ENCODE data around the gene SPOCK3. TPM values are rescaled to one million over a fixed set of nuclear protein-coding genes. Genes with fewer than 3 reads are reported as not detected.

The SPOCK3 gene
- total and polyA plus RNA-seq, 10 of the 15 experiments (the other 5 are each of a cell fraction or from before 2014, with no cell fraction given): 0.06 to 0.39 (median 0.09) TPM; not detected in 5

DNA sequence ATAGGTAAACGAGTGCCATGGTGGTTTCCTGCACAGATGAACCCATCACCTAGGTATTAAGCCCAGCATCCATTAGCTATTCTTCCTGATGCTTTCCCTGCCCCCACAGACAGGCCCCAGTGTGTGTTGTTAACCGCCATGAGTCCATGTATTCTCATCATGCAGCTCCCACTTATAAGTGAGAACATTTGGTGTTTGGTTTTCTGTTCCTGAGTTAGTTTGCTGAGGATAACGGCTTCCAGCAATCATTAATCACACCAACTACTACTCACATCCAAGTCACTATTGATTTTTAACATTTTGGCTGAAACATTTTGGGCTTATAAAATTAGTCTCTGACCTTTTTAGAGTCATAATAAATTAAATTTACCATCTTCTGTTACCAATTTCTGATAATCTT is 205.3 kb downstream of the SPOCK3 start:
- RAD21 ChIA-PET (ENCODE audit: unreplicated experiment): no interaction called here
- Histone ChIP-seq H4K20me1 (ENCODE audit: control insufficient read depth, insufficient read depth) (no peaks in the 10 kb centered on the region), H3K27ac (ENCODE audit: control insufficient read depth, insufficient read depth) (no peak overlapping the region), H3K4me2 (ENCODE audit: control insufficient read depth, insufficient read depth) (no peak overlapping the region), H3K9ac (ENCODE audit: control insufficient read depth, insufficient read depth, low read length) (no peak overlapping the region), H3K4me3 (no peak overlapping the region), H3K9me3 (replicated peaks; ENCODE audit: control insufficient read depth, insufficient read depth, low read length) (no peaks in the 10 kb centered on the region), H3K79me2 (ENCODE audit: control insufficient read depth, insufficient read depth, low read length) (no peaks in the 10 kb centered on the region), H3K27me3 (replicated peaks in 1 of 2; ENCODE audit: control insufficient read depth in 2 of 2, insufficient read depth in 2 of 2, low read length in 1 of 2) (no peaks in the 10 kb centered on the region), H3K4me1 (ENCODE audit: control insufficient read depth, insufficient read depth, low read length) (no peaks in the 10 kb centered on the region), H2AFZ (ENCODE audit: control insufficient read depth, low read depth, low read length) (no peak overlapping the region), H3K36me3 (ENCODE audit: control insufficient read depth in 2 of 2, insufficient read depth in 2 of 2, low read length in 1 of 2) (no peaks in the 10 kb centered on the region)
- WGBS (ENCODE audit: insufficient coverage, insufficient replicate concordance, low lambda C conversion rate, missing lambda C conversion rate): 2% methylated on average over 3 of the region's 3 CpGs
- intact Hi-C loops (cut with micrococcal nuclease; ENCODE audit: unreplicated experiment) (no loop called here), in situ Hi-C loops (cut with MboI) (loop anchor here (10.0 kb wide), 2 partner anchors 596 to 1046 kb away; no protein-coding TSS in a partner anchor)
- ATAC-seq: no peak
- no peak for TF ChIP-seq EED (IDR thresholded peaks at IDR 0.05; ENCODE audit: low read depth)
- TF ChIP-seq, protein P1, sequence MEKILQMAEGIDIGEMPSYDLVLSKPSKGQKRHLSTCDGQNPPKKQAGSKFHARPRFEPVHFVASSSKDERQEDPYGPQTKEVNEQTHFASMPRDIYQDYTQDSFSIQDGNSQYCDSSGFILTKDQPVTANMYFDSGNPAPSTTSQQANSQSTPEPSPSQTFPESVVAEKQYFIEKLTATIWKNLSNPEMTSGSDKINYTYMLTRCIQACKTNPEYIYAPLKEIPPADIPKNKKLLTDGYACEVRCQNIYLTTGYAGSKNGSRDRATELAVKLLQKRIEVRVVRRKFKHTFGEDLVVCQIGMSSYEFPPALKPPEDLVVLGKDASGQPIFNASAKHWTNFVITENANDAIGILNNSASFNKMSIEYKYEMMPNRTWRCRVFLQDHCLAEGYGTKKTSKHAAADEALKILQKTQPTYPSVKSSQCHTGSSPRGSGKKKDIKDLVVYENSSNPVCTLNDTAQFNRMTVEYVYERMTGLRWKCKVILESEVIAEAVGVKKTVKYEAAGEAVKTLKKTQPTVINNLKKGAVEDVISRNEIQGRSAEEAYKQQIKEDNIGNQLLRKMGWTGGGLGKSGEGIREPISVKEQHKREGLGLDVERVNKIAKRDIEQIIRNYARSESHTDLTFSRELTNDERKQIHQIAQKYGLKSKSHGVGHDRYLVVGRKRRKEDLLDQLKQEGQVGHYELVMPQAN (conservative IDR thresholded peaks at IDR 0.05): no peak
- CTCF ChIA-PET: interaction anchor here (1.5 kb wide), 1 partner anchor 10 kb away, joined by 4 read pairs; no protein-coding TSS in a partner anchor
- BruUV-seq (replicated peaks): no TSS peak
- no peak for DNase-seq (ENCODE audit: low read depth, low spot score)
- FAIRE-seq: no peak
- SMC1A ChIA-PET (ENCODE audit: uncharacterized antibody, unreplicated experiment): interaction anchor here (1.2 kb wide), 1 partner anchor 24 kb away, joined by 3 read pairs; no protein-coding TSS in a partner anchor
- POLR2A ChIA-PET: no interaction called here

DNA sequence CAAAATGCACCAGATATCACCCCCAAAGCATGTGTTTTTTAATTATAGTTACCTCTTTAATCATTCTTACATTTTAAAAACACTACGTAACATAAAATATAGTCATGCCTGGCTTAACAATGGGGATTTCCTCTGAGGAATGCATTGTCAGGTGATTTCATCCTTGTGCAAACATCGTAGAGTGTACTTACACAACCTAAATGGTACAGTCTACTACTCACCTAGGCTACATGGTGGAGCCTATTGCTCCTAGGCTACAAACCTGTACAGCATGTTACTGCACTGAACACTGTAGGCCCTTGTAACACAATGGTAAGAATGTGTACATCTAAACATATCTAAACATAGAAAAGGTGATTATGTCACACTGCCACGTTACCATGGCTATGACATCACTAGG is 208.6 kb downstream of the SPOCK3 start:
- ChIA-PET POLR2A (no interaction called here), RAD21 (ENCODE audit: unreplicated experiment) (interaction anchor here (1.5 to 1.9 kb wide), 2 partner anchors 23 to 27 kb away, joined by 3 to 4 read pairs; no protein-coding TSS in a partner anchor), CTCF (interaction anchor here (1.4 kb wide), 1 partner anchor 9 kb away, joined by 3 read pairs; no protein-coding TSS in a partner anchor), SMC1A (ENCODE audit: uncharacterized antibody, unreplicated experiment) (interaction anchor here (0.8 to 5.4 kb wide), 5 partner anchors 9 to 380 kb away, joined by 3 to 32 read pairs (median 3); no protein-coding TSS in a partner anchor)
- DNase-seq (ENCODE audit: low read depth, low spot score) (no peak), ATAC-seq (no peak), FAIRE-seq (no peak)
- H3K79me2 ChIP-seq (ENCODE audit: control insufficient read depth, insufficient read depth, low read length): no peaks in the 10 kb centered on the region
- in situ Hi-C loops (cut with MboI) (loop anchor here (10.0 kb wide), 2 partner anchors 599 to 1049 kb away; no protein-coding TSS in a partner anchor), intact Hi-C loops (cut with micrococcal nuclease; ENCODE audit: unreplicated experiment) (no loop called here)
- H3K27me3 ChIP-seq (replicated peaks in 1 of 2; ENCODE audit: control insufficient read depth in 2 of 2, insufficient read depth in 2 of 2, low read length in 1 of 2): no peaks in the 10 kb centered on the region
- no peaks in the 10 kb centered on the region for H4K20me1 ChIP-seq (ENCODE audit: control insufficient read depth, insufficient read depth)
- no peak overlapping the region for H3K9ac ChIP-seq (ENCODE audit: control insufficient read depth, insufficient read depth, low read length)
- H3K4me3 ChIP-seq: no peak overlapping the region
- no peaks in the 10 kb centered on the region for H3K36me3 ChIP-seq (ENCODE audit: control insufficient read depth in 2 of 2, insufficient read depth in 2 of 2, low read length in 1 of 2)
- no peaks in the 10 kb centered on the region for H3K9me3 ChIP-seq (replicated peaks; ENCODE audit: control insufficient read depth, insufficient read depth, low read length)
- no peak overlapping the region for H3K4me2 ChIP-seq (ENCODE audit: control insufficient read depth, insufficient read depth)
- TF ChIP-seq RFX5 (IDR thresholded peaks at IDR 0.05; ENCODE audit: low read depth, low read length): no peak
- 0 out of 2 replicates have a peak, but pooled peaks have one; percentile 41 for TF ChIP-seq CREB1 (IDR thresholded peaks at IDR 0.05; ENCODE audit: low read depth)
- H2AFZ ChIP-seq (ENCODE audit: control insufficient read depth, low read depth, low read length): no peak overlapping the region
- H3K4me1 ChIP-seq (ENCODE audit: control insufficient read depth, insufficient read depth, low read length): no peaks in the 10 kb centered on the region
- no TSS peak for BruUV-seq (replicated peaks)
- H3K27ac ChIP-seq (ENCODE audit: control insufficient read depth, insufficient read depth): no peak overlapping the region
- WGBS (ENCODE audit: insufficient coverage, insufficient replicate concordance, low lambda C conversion rate, missing lambda C conversion rate): 31% methylated on average over 3 of the region's 3 CpGs

All from GM12878 (cell line).